Measurements from ENCODE around the gene AMFR.

- TF ChIP-seq POLR2A (IDR thresholded peaks at IDR 0.05), result no peak
- no peak for TF ChIP-seq CTCF (IDR thresholded peaks at IDR 0.05)
- TF ChIP-seq POLR2AphosphoS5 (IDR thresholded peaks at IDR 0.05), result no peak
Observed at GRCh38 chr16:56338566-56339318, 86.6 kb downstream of the AMFR start.

Data from suprapubic skin (tissue), 4 donors.